K562 (cell line): ENCODE results near the gene CYBRD1. TPM values are rescaled to one million over a fixed set of nuclear protein-coding genes. Genes with fewer than 3 reads are reported as not detected.

Source experiments
- ATAC-seq: fragments of 200-7000 bp; cut with Tn5 transposase; 3 replicates; pipeline ENCODE4 v1.9.1; 2020; ENCODE audit warnings: moderate library complexity
- BruUV-seq: library from RNA; stranded (reverse); fragments of 400-500 nt; replicated peaks from 2 replicates; lab custom pipeline; 2021; lab: Mats Ljungman, UMichigan
- CTCF ChIA-PET: fragments of 300-600 bp; formaldehyde crosslinking; extraction: SDS; loops from one replicate; lab custom pipeline; 2021; ENCODE audit warnings: low intra/inter-chr PET ratio; lab: Yijun Ruan, JAX
- POLR2A ChIA-PET: fragments of 300-600, 350-650 bp; sonication (Branson Sonifier 250); formaldehyde crosslinking; extraction: SDS; loops from one replicate; lab custom pipeline; 2021; ENCODE audit warnings: antibody characterized with exemption, inconsistent platforms; lab: Yijun Ruan, JAX
- DNase-seq, 4 experiments: peaks; one replicate each; pipeline versions ENCODE4 v3.0.0 to v3.0.0-alpha.2; 2011 to 2018; ENCODE audit warnings: low spot score in 3 of 4, mixed read lengths in 3 of 4; ENCODE audit errors: extremely low read depth in 1 of 4
- FAIRE-seq: peaks from 2 replicates; lab custom pipeline; 2011; peaks lifted over from hg19 to GRCh38; lab: Jason Lieb, UNC
- H2AFZ ChIP-seq: 2 replicates; pipeline ENCODE4 v1.6.0; 2011; ENCODE audit warnings: low read depth, low read length, control low read depth, inconsistent platforms
- H3K27ac ChIP-seq: fragments of 200-600 bp; 3 replicates; pipeline ENCODE4 v1.8.0; 2011; ENCODE audit warnings: low read depth, mild to moderate bottlenecking, control low read depth, inconsistent platforms, low read length, moderate library complexity, mixed read lengths; ENCODE audit errors: extremely low read depth
- H3K27me3 ChIP-seq, 2 experiments: fragments of 300-600 bp in 1 of 2; 2 replicates in 1 of 2; 3 replicates in 1 of 2; pipeline versions ENCODE4 v1.6.0 to v1.8.0; 2011; ENCODE audit warnings: inconsistent platforms in 2 of 2, low read length in 2 of 2, mild to moderate bottlenecking in 1 of 2, mixed read lengths in 1 of 2, moderate library complexity in 1 of 2; ENCODE audit not compliant: control insufficient read depth in 2 of 2, insufficient read depth in 2 of 2
- H3K36me3 ChIP-seq: fragments of 300-600 bp; 3 replicates; pipeline ENCODE4 v1.8.0; 2011; ENCODE audit warnings: mild to moderate bottlenecking, low read length, inconsistent platforms; ENCODE audit not compliant: control insufficient read depth, insufficient read depth
- H3K4me1 ChIP-seq, 2 experiments: fragments of 200-600 bp in 1 of 2; replicated peaks in 1 of 2; 2 replicates in 1 of 2; 3 replicates in 1 of 2; pipeline versions ENCODE4 v1.5.1 to v1.8.0; 2011; ENCODE audit warnings: inconsistent platforms in 2 of 2, low read length in 2 of 2, mild to moderate bottlenecking in 1 of 2, mixed read lengths in 1 of 2, moderate library complexity in 1 of 2; ENCODE audit not compliant: control insufficient read depth in 2 of 2, insufficient read depth in 2 of 2
- H3K4me2 ChIP-seq: 2 replicates; pipeline ENCODE4 v1.6.1; 2011; ENCODE audit warnings: low read length, control low read depth, inconsistent platforms, mixed read lengths; ENCODE audit not compliant: insufficient read depth
- H3K4me3 ChIP-seq: fragments of 200-600 bp; sonication (generic), shearing (Covaris generic); 2 replicates; pipeline ENCODE4 v1.5.1; 2016; ENCODE audit warnings: control low read depth, inconsistent platforms
- H3K79me2 ChIP-seq: fragments of 200-600 bp; 3 replicates; pipeline ENCODE4 v1.8.0; 2011; ENCODE audit warnings: low read length, inconsistent platforms; ENCODE audit not compliant: control insufficient read depth, insufficient read depth
- H3K9ac ChIP-seq, 2 experiments: 2 replicates each; pipeline versions ENCODE4 v1.6.0 to v1.6.1; 2011; ENCODE audit warnings: low read depth in 2 of 2, low read length in 2 of 2, control low read depth in 1 of 2, inconsistent platforms in 1 of 2, mild to moderate bottlenecking in 1 of 2, mixed read lengths in 1 of 2; ENCODE audit not compliant: insufficient read depth in 1 of 2
- H3K9me1 ChIP-seq: one replicate; pipeline ENCODE4 v1.6.0; 2011; ENCODE audit warnings: inconsistent platforms, mild to moderate bottlenecking, low read length, moderate library complexity; ENCODE audit not compliant: control insufficient read depth, insufficient read depth
- H3K9me3 ChIP-seq: replicated peaks from 2 replicates; pipeline ENCODE4 v1.5.1; 2011; ENCODE audit warnings: low read depth, low read length, inconsistent platforms; ENCODE audit not compliant: control insufficient read depth, insufficient read depth
- H4K20me1 ChIP-seq: replicated peaks from 2 replicates; pipeline ENCODE4 v1.6.1; 2011; ENCODE audit warnings: low read length, inconsistent platforms, mixed read lengths; ENCODE audit not compliant: control insufficient read depth, insufficient read depth
- CC2D1A ChIP-seq: fragments of 450-650 bp; IDR thresholded peaks from 2 replicates; pipeline ENCODE4 v1.6.1; 2017; ENCODE audit warnings: mild to moderate bottlenecking
- CXXC5 ChIP-seq: fragments of 250-450 bp; sonication (Bioruptor Pico); IDR thresholded peaks from 2 replicates; pipeline ENCODE4 v1.8.0; 2022; ENCODE audit warnings: inconsistent platforms, mild to moderate bottlenecking, moderate library complexity
- ESRRB ChIP-seq: fragments of 250-450 bp; sonication (Bioruptor Pico); IDR thresholded peaks from 2 replicates; pipeline ENCODE4 v1.5.0; 2020; ENCODE audit warnings: mild to moderate bottlenecking, moderate library complexity, borderline replicate concordance
- FOXM1 ChIP-seq, 2 experiments: fragments of 450-650 bp in 1 of 2; sonication (generic) in 1 of 2; formaldehyde crosslinking in 1 of 2; IDR thresholded peaks; 2 replicates each; pipeline versions ENCODE4 v1.6.1 to v1.9.0; 2017 to 2022; ENCODE audit warnings: low read depth in 2 of 2, mild to moderate bottlenecking in 2 of 2, missing genetic modification reagents in 1 of 2, moderate library complexity in 1 of 2
- MEF2D ChIP-seq: conservative IDR thresholded peaks from 2 replicates; pipeline ENCODE4 v1.6.1; 2016; ENCODE audit warnings: low read depth, missing genetic modification characterization, missing compliant biosample characterization
- MYC ChIP-seq, 2 experiments: fragments of 250-450 bp in 1 of 2; sonication (Bioruptor Pico) in 1 of 2; IDR thresholded peaks; 2 replicates each; pipeline versions ENCODE4 v1.5.1 to v1.6.1; 2012 to 2021; ENCODE audit warnings: low read depth in 2 of 2, borderline replicate concordance in 1 of 2, improper control_type of control experiment in 1 of 2, low read length in 1 of 2, mild to moderate bottlenecking in 1 of 2, moderate library complexity in 1 of 2
- NFE2L1 ChIP-seq: fragments of 450-650 bp; IDR thresholded peaks from 2 replicates; pipeline ENCODE4 v1.6.1; 2016; ENCODE audit warnings: missing genetic modification characterization, low read depth, mild to moderate bottlenecking, missing compliant biosample characterization, moderate library complexity, borderline replicate concordance
- NFYB ChIP-seq: IDR thresholded peaks from 2 replicates; pipeline ENCODE4 v1.6.1; 2011; ENCODE audit warnings: mild to moderate bottlenecking, moderate library complexity; ENCODE audit not compliant: insufficient read length; ENCODE audit errors: extremely low read depth
- NRF1 ChIP-seq, 2 experiments: fragments of 450-650 bp; IDR thresholded peaks in 1 of 2; conservative IDR thresholded peaks in 1 of 2; 2 replicates each; pipeline ENCODE4 v1.6.1; 2014; ENCODE audit warnings: mild to moderate bottlenecking in 2 of 2
- PML ChIP-seq: IDR thresholded peaks from 2 replicates; pipeline ENCODE4 v1.6.1; 2012; ENCODE audit warnings: low read length, inconsistent platforms
- POLR2A ChIP-seq: fragments of 450-650 bp; conservative IDR thresholded peaks from 2 replicates; pipeline ENCODE4 v1.6.1; 2016
- RBM25 ChIP-seq: fragments of 200-400 bp; formaldehyde crosslinking; IDR thresholded peaks from 2 replicates; pipeline ENCODE4 v1.6.1; 2018; ENCODE audit warnings: low read length, low read depth, moderate library complexity; ENCODE audit not compliant: severe bottlenecking
- YY1 ChIP-seq, 3 experiments: IDR thresholded peaks; 2 replicates each; pipeline ENCODE4 v1.6.1; 2011; ENCODE audit warnings: low read length in 2 of 3, mild to moderate bottlenecking in 2 of 3, moderate library complexity in 2 of 3, borderline replicate concordance in 1 of 3, control low read depth in 1 of 3, low read depth in 1 of 3; ENCODE audit not compliant: insufficient read depth in 3 of 3, insufficient replicate concordance in 2 of 3, control insufficient read depth in 1 of 3, insufficient read length in 1 of 3; ENCODE audit errors: extremely low read depth in 1 of 3
- ZNF12 ChIP-seq: sonication (generic); formaldehyde crosslinking; IDR thresholded peaks from 2 replicates; pipeline ENCODE4 v1.4.0; 2020; ENCODE audit warnings: mild to moderate bottlenecking, missing genetic modification reagents
- WGBS: fragments of 100-300 bp; shearing (Covaris generic); methylation state at CpG from one replicate; pipeline ENCODE4 v1.1.6; 2016; ENCODE audit warnings: low coverage, mixed read lengths; ENCODE audit not compliant: insufficient coverage; ENCODE audit errors: missing lambda C conversion rate; 5-methylcytosine and 5-hydroxymethylcytosine counted together
- in situ Hi-C: fragments of 300-500 bp; cut with MboI; formaldehyde crosslinking; loops from 4 replicates; pipeline ENCODE4 v1.15.0; 2018; ENCODE audit warnings: inconsistent platforms, mixed read lengths
- intact Hi-C: fragments of 100-400 bp; cut with micrococcal nuclease; formaldehyde crosslinking; loops from 2 replicates; pipeline ENCODE4 v1.14.2; 2022
- polyA plus RNA-seq, 8 experiments: library from polyadenylated mRNA; depleted of rRNA in 4 of 8; stranded (reverse) in 5 of 8; unstranded in 3 of 8; fragments of >200 nt; fragmentation: Nextera tagmentation in 2 of 8; fragmentation: Illumina TruSeq in 1 of 8; extraction: Ambion mirVana in 2 of 8; extraction: Trizol in 1 of 8; gene quantifications; 2 replicates each; pipeline versions ENCODE4 v1.2.1 to v1.2.3, GENCODE V29; 2011 to 2014; ENCODE audit warnings: inconsistent platforms in 1 of 8, missing spikeins in 1 of 8
- total RNA-seq, 7 experiments: library from RNA; depleted of rRNA in 6 of 7; stranded (reverse); fragments of >200 nt in 6 of 7; fragmentation: Illumina TruSeq in 2 of 7; extraction: Trizol in 2 of 7; gene quantifications; 2 replicates each; pipeline versions ENCODE4 v1.2.1 to v1.2.3, GENCODE V29; 2011 to 2021; ENCODE audit warnings: low replicate concordance in 1 of 7
- TF ChIP-seq, protein P1 (sequence below): fragments of 450-650 bp; IDR thresholded peaks from 2 replicates; pipeline ENCODE4 v1.6.1; 2016
- TF ChIP-seq, protein P2 (sequence below): sonication (generic); formaldehyde crosslinking; IDR thresholded peaks from 2 replicates; pipeline ENCODE4 v1.8.1; 2023; ENCODE audit warnings: mild to moderate bottlenecking, missing genetic modification reagents

The CYBRD1 gene
- total and polyA plus RNA-seq, 9 of the 15 experiments (the other 6 are each of a cell fraction or from before 2014, with no cell fraction given) = 9.6 to 22.4 (median 15.6) TPM

DNA sequence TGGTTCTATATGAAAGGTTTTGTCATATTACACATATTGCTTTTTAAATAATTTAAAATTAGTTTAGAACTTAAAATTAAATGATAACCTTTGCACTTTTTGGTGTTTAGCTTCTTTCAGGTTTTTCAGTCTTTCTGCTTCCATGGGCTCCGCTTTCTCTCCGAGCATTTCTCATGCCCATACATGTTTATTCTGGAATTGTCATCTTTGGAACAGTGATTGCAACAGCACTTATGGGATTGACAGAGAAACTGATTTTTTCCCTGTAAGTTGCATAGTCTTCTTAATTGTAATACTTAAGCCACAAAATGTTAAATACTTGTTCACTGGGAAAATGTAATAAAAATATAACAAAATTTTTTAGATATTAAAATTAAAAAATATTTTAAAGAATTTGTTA lies 31.0 kb downstream of the CYBRD1 start (continued):
- TF ChIP-seq ESRRB (CRISPR knock-in tag) (no peak), MEF2D (no peak), CXXC5 (CRISPR knock-in tag) (no peak), NFE2L1 (tag) (no peak)

DNA sequence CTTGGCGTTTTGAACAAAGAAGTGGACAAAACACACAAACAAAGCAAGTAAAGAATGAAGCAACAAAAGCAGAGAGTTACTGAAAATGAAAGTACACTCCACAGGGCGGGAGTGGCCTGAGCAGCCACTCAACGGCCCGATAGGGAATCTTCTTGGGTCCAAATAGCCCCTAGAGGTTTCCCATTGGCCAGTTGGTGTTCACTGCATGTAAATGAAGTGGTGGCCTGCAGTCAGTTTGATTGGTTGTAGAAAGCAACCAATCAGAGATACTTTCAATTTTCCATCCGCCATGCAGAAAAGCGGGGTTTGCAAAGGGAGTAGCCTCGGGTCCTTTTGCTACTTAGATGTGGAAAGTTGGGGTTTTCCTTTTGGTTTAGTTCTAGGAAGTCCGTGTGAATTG lies 31.6 kb downstream of the CYBRD1 start:
- Histone ChIP-seq H3K9me1 (no peaks in the 10 kb centered on the region), H3K4me2 (peak overlapping the region; percentile 13; the same call in 1 of the 2 replicates), H2AFZ (peak overlapping the region; percentile 56; the same call in 1 of the 2 replicates), H3K27me3 (no peaks in the 10 kb centered on the region), H3K4me3 (no peak overlapping the region), H3K79me2 (no peaks in the 10 kb centered on the region), H4K20me1 (no peaks in the 10 kb centered on the region), H3K9ac (0 out of 4 replicates have a peak overlapping the region, but pooled peaks of 1 of the 2 experiments have one; percentile 8), H3K36me3 (peaks cover 16% of the 10 kb centered on the region), H3K9me3 (no peaks in the 10 kb centered on the region), H3K27ac (peak overlapping the region; percentile 42; the same call in 1 of the 3 replicates), H3K4me1 (peaks cover 0 to 5% of the 10 kb centered on the region in 2 experiments; a peak in 2 of 5 replicates)
- FAIRE-seq (peak; percentile 85), DNase-seq (peak; percentile 66 to 85 (median 76)), ATAC-seq (peak; percentile 100)
- BruUV-seq = no TSS peak
- 38% methylated on average over 8 of the region's 8 CpGs for WGBS
- intact Hi-C loops = no loop called here
- ChIA-PET POLR2A (no interaction called here), CTCF (interaction anchor here (0.7 kb wide), 1 partner anchor 912 kb away, joined by 3 read pairs; no protein-coding TSS in a partner anchor)
- in situ Hi-C loops = no loop called here
- peak; percentile 3 for TF ChIP-seq RBM25
- TF ChIP-seq NFYB = peak; percentile 25
- TF ChIP-seq PML = 0 out of 2 replicates have a peak, but pooled peaks have one; percentile 36
- TF ChIP-seq FOXM1 (IDR thresholded peaks at IDR 0.05; ENCODE audit: low read depth) = peak; percentile 38; the same call in 1 of the 2 replicates
- TF ChIP-seq FOXM1 (CRISPR knock-in tag; IDR thresholded peaks at IDR 0.05; ENCODE audit: low read depth) = no peak
- TF ChIP-seq NRF1 (conservative IDR thresholded peaks at IDR 0.05 in 1 of 2, IDR thresholded peaks at IDR 0.05 in 1 of 2) = peak; percentile 53 to 61
- TF ChIP-seq, protein P1, sequence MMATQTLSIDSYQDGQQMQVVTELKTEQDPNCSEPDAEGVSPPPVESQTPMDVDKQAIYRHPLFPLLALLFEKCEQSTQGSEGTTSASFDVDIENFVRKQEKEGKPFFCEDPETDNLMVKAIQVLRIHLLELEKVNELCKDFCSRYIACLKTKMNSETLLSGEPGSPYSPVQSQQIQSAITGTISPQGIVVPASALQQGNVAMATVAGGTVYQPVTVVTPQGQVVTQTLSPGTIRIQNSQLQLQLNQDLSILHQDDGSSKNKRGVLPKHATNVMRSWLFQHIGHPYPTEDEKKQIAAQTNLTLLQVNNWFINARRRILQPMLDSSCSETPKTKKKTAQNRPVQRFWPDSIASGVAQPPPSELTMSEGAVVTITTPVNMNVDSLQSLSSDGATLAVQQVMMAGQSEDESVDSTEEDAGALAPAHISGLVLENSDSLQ = peak; percentile 87
- TF ChIP-seq ZNF12 (CRISPR knock-in tag) = no peak
- peak in 1 of 3 experiments; percentile 25 for TF ChIP-seq YY1 (IDR thresholded peaks at IDR 0.05; ENCODE audit: borderline replicate concordance in 1 of 3, control insufficient read depth in 1 of 3, extremely low read depth in 1 of 3, insufficient read depth in 3 of 3, insufficient read length in 1 of 3, insufficient replicate concordance in 2 of 3, low read depth in 1 of 3, low read length in 2 of 3)
- TF ChIP-seq POLR2A = peak; percentile 53; the same call in 1 of the 2 replicates
- peak; percentile 47; the same call in 1 of the 2 replicates for TF ChIP-seq CC2D1A
- TF ChIP-seq MYC (IDR thresholded peaks at IDR 0.05; ENCODE audit: low read depth, low read length) = no peak
- no peak for TF ChIP-seq MYC (CRISPR knock-in tag; IDR thresholded peaks at IDR 0.05; ENCODE audit: borderline replicate concordance, low read depth)
- TF ChIP-seq, protein P2, sequence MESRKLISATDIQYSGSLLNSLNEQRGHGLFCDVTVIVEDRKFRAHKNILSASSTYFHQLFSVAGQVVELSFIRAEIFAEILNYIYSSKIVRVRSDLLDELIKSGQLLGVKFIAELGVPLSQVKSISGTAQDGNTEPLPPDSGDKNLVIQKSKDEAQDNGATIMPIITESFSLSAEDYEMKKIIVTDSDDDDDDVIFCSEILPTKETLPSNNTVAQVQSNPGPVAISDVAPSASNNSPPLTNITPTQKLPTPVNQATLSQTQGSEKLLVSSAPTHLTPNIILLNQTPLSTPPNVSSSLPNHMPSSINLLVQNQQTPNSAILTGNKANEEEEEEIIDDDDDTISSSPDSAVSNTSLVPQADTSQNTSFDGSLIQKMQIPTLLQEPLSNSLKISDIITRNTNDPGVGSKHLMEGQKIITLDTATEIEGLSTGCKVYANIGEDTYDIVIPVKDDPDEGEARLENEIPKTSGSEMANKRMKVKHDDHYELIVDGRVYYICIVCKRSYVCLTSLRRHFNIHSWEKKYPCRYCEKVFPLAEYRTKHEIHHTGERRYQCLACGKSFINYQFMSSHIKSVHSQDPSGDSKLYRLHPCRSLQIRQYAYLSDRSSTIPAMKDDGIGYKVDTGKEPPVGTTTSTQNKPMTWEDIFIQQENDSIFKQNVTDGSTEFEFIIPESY = peak; percentile 48; the same call in 1 of the 2 replicates
